Esophagus (tissue), 2 donors: ENCODE results near the gene SLC22A3. TPM values are rescaled to one million over a fixed set of nuclear protein-coding genes. Genes with fewer than 3 reads are reported as not detected.

ENCODE experiments used
- H3K27ac ChIP-seq, 2 donors: one replicate each; pipeline ENCODE4 v1.5.1; 2013; ENCODE audit warnings: low read depth in 2 of 2, mild to moderate bottlenecking in 2 of 2, inconsistent platforms in 1 of 2, low read length in 1 of 2, moderate library complexity in 1 of 2
- H3K27me3 ChIP-seq, 2 donors: one replicate each; pipeline ENCODE4 v1.6.1; 2013; ENCODE audit warnings: low read length in 2 of 2, control low read depth in 1 of 2, mild to moderate bottlenecking in 1 of 2; ENCODE audit not compliant: insufficient read depth in 2 of 2, control insufficient read depth in 1 of 2
- H3K36me3 ChIP-seq, 2 donors: one replicate each; pipeline ENCODE4 v1.6.1; 2013; ENCODE audit warnings: low read length in 1 of 2; ENCODE audit not compliant: control insufficient read depth in 2 of 2, insufficient read depth in 2 of 2
- H3K4me1 ChIP-seq, 2 donors: one replicate each; pipeline ENCODE4 v1.6.1; 2013; ENCODE audit warnings: low read length in 1 of 2; ENCODE audit not compliant: control insufficient read depth in 2 of 2, insufficient read depth in 2 of 2
- H3K4me3 ChIP-seq, 2 donors: one replicate each; pipeline ENCODE4 v1.5.1; 2013; ENCODE audit warnings: low read length in 2 of 2, mild to moderate bottlenecking in 2 of 2, low read depth in 1 of 2, moderate library complexity in 1 of 2
- H3K9me3 ChIP-seq, 2 donors: one replicate each; pipeline ENCODE4 v1.6.1; 2013; ENCODE audit warnings: mild to moderate bottlenecking in 2 of 2, low read depth in 1 of 2, low read length in 1 of 2, moderate library complexity in 1 of 2; ENCODE audit not compliant: control insufficient read depth in 2 of 2, insufficient read depth in 1 of 2
- WGBS, 2 donors: extraction: QIAGEN DNeasy Blood & Tissue Kit; methylation state at CpG; one replicate each; pipeline ENCODE4 v1.1.7; 2013; 5-methylcytosine and 5-hydroxymethylcytosine counted together
- polyA plus RNA-seq, 2 donors: library from polyadenylated mRNA; stranded (reverse); fragments of 200-250 nt; gene quantifications; one replicate each; pipeline ENCODE4 v1.2.3, GENCODE V29; 2013
- donor health status: healthy with polysubstance abuse.
- donor health status: Bipolar disorder and iron deficiency.

Gene SLC22A3
- polyA plus RNA-seq, 2 donors = 3.4 to 5.8 TPM

DNA sequence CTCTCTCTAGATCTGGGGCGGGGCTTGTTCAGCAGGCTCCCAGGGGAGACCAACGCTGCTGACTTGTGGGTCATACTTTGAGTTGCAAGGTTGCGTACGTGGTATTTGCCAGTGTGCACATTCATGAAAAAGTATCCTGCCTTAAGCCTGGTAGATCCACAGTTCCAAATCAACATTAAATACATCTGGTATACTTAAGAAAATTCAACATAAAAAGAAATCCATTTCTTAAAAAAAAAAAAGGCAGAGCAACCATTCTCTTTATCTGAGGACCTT, 81.4 kb downstream of the SLC22A3 start:
- Histone ChIP-seq H3K27ac (no peak overlapping the region), H3K4me3 (no peak overlapping the region), H3K36me3 (no peaks in the 10 kb centered on the region), H3K27me3 (no peaks in the 10 kb centered on the region), H3K4me1 (peaks cover 0 to 3% of the 10 kb centered on the region in 2 donors), H3K9me3 (no peaks in the 10 kb centered on the region)
- WGBS, 2 donors = 77 to 80% methylated on average over 4 of the region's 4 CpGs

DNA sequence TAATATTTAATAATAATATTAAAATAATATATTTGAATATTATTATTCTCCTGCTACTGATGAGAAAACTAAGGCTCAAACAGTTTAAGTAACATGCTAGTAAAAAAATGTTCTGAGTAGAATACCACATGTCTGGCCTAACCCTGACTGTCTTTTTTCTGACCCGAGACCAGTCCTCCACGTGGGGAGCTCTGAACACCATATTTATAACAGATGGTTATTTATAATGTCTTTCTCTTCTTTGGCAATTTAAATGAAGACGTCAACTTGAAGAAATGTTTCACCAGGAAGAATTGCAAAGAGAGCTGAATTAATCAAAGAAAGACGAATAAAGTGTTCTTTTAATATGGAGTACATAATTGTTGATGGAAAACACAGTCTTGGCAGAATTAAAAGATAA, 82.0 kb downstream of the SLC22A3 start:
- Histone ChIP-seq H3K9me3 (no peaks in the 10 kb centered on the region), H3K4me3 (no peak overlapping the region), H3K36me3 (no peaks in the 10 kb centered on the region), H3K27ac (no peak overlapping the region), H3K27me3 (no peaks in the 10 kb centered on the region), H3K4me1 (peaks cover 0 to 3% of the 10 kb centered on the region in 2 donors)
- 64 to 70% methylated on average over 4 of the region's 4 CpGs for WGBS, 2 donors

- H3K27ac ChIP-seq = peak overlapping the region; percentile 39 to 68
- H3K9me3 ChIP-seq = no peaks in the 10 kb centered on the region
- H3K27me3 ChIP-seq = no peaks in the 10 kb centered on the region
- H3K4me1 ChIP-seq = peaks cover 0 to 3% of the 10 kb centered on the region in 2 donors
- no peaks in the 10 kb centered on the region for H3K36me3 ChIP-seq
- H3K4me3 ChIP-seq = no peak overlapping the region
- 64 to 70% methylated on average over 5 of the region's 5 CpGs for WGBS, 2 donors
These were observed 82.6 kb downstream of the SLC22A3 start for GRCh38 chr6:160430751-160431150.

DNA sequence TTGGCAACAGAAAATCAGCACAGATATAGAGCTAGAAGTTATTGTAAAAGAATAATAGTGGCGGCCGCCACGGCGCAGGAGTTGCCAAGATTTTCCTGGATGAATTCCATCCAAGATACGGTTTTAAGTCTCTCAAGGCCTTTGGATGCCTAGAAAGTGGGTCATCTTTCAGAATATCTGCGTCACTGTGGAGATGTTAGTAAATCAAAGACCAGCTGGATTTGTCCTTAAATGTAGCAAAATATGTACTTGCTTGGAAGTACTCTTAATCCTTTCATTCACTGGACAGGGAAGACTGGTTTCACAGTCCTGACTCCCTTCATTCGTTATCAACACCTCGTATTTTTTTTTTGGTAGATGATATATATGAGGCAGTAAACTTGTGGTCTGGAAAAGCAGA, 83.0 kb downstream of the SLC22A3 start:
- no peak overlapping the region for H3K4me3 ChIP-seq
- no peaks in the 10 kb centered on the region for H3K27me3 ChIP-seq
- no peak overlapping the region for H3K27ac ChIP-seq
- no peaks in the 10 kb centered on the region for H3K9me3 ChIP-seq
- no peaks in the 10 kb centered on the region for H3K36me3 ChIP-seq
- 26 to 36% methylated on average over 8 of the region's 8 CpGs for WGBS, 2 donors
- peaks cover 0 to 3% of the 10 kb centered on the region in 2 donors for H3K4me1 ChIP-seq

- 88 to 89% methylated on average over 8 of the region's 8 CpGs for WGBS, 2 donors
These were observed 83.7 kb downstream of the SLC22A3 start for GRCh38 chr6:160431791-160432404.

DNA sequence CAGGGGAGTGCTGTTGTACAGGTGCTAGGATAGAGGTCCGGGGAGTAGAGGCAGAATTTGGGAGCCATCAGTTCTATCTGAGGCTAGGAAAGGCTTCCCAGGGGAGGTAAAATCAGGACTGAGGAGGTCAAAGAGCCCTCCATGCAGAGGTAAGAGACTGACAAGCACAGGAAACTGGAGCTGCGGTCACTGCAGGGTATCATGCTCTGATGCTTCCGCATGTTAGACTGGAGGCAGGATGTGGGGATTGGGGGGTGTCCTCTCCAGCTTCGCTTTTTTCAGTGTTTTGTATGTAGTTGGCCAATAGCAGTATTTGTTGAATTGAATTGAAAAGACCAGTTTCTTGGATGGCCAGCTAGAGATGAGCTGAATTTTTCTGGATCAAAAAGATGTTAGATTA, 87.8 kb downstream of the SLC22A3 start:
- H3K36me3 ChIP-seq = no peaks in the 10 kb centered on the region
- 71 to 77% methylated on average over 4 of the region's 4 CpGs for WGBS, 2 donors
- H3K27me3 ChIP-seq = no peaks in the 10 kb centered on the region
- H3K27ac ChIP-seq = no peak overlapping the region
- H3K4me3 ChIP-seq = no peak overlapping the region
- no peaks in the 10 kb centered on the region for H3K4me1 ChIP-seq
- H3K9me3 ChIP-seq = no peaks in the 10 kb centered on the region

More at GRCh38 chr6:160431791-160432404, 83.7 kb downstream of the SLC22A3 start:
- Histone ChIP-seq H3K9me3 (no peaks in the 10 kb centered on the region), H3K4me1 (peaks cover 0 to 3% of the 10 kb centered on the region in 2 donors), H3K36me3 (no peaks in the 10 kb centered on the region), H3K27me3 (no peaks in the 10 kb centered on the region), H3K27ac (peak overlapping the region; percentile 38 to 69), H3K4me3 (no peak overlapping the region)

DNA sequence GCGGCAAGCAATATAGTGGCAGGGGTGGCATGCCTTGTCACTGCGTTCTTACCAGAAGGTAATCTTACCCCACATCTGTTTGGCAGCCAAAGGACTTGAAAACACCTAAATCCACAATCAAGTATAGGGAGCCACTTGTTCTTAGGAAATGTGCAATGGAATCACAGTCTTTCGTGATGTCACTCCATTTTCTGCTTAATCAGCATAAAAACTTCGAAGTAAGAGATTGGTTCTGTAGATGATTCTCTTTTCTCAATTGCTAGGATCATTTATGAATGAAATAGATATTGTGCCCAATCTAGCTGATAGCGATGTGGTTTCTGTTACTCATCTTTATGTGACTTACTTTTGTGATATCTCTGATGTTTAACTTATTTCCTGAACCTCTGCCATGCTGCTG, 89.0 kb downstream of the SLC22A3 start:
- no peaks in the 10 kb centered on the region for H3K9me3 ChIP-seq

DNA sequence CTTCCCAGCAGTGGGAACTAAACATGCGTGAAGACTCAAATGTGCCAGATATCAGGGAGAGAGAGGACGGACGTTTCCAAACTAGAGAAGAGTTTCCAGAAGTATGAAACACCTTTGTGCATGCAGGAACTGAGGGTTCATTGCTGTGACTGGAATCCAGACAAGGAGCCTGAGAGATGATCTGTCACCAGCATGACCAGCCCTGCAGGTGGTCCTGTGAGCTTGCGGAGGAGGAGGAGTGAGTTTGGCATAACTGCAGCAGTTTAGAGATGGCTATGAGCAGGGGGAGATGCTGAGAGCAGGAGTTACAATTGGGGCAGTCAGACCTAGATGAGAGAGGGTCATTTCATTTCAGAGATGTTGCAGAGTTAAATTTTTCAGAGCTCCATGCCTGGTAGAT, 89.6 kb downstream of the SLC22A3 start:
- Histone ChIP-seq H3K4me1 (no peaks in the 10 kb centered on the region), H3K9me3 (no peaks in the 10 kb centered on the region), H3K36me3 (no peaks in the 10 kb centered on the region), H3K27ac (no peak overlapping the region), H3K27me3 (no peaks in the 10 kb centered on the region), H3K4me3 (no peak overlapping the region)
- WGBS, 2 donors = 86 to 89% methylated on average over 4 of the region's 4 CpGs

More for the DNA sequence above, 89.0 kb downstream of the SLC22A3 start:
- Histone ChIP-seq H3K27me3 (no peaks in the 10 kb centered on the region), H3K4me1 (no peaks in the 10 kb centered on the region), H3K27ac (no peak overlapping the region), H3K36me3 (no peaks in the 10 kb centered on the region), H3K4me3 (no peak overlapping the region)
- 93% methylated on average over 5 of the region's 5 CpGs for WGBS, 2 donors

- no peaks in the 10 kb centered on the region for H3K9me3 ChIP-seq
- H3K4me1 ChIP-seq = no peaks in the 10 kb centered on the region
- WGBS, 2 donors = 78 to 82% methylated on average over 4 of the region's 4 CpGs
- H3K4me3 ChIP-seq = no peak overlapping the region
- H3K36me3 ChIP-seq = no peaks in the 10 kb centered on the region
- H3K27me3 ChIP-seq = no peaks in the 10 kb centered on the region
- H3K27ac ChIP-seq = no peak overlapping the region
These were observed 90.3 kb downstream of the SLC22A3 start for GRCh38 chr6:160438481-160438880.

GRCh38 chr6:160439751-160440150, 91.6 kb downstream of the SLC22A3 start:
- no peak overlapping the region for H3K27ac ChIP-seq
- no peak overlapping the region for H3K4me3 ChIP-seq
- H3K9me3 ChIP-seq = no peaks in the 10 kb centered on the region
- no peaks in the 10 kb centered on the region for H3K36me3 ChIP-seq
- no peaks in the 10 kb centered on the region for H3K27me3 ChIP-seq
- WGBS, 2 donors = 54 to 63% methylated on average over 5 of the region's 5 CpGs
- H3K4me1 ChIP-seq = no peaks in the 10 kb centered on the region
